Measurements from ENCODE around the gene GAST. TPM values are rescaled to one million over a fixed set of nuclear protein-coding genes. Genes with fewer than 3 reads are reported as not detected.
"Not testable (repeated sequence)": the region's sequence is repeated elsewhere in the genome, so short reads cannot be mapped to it uniquely, and the experiment has no call there.

GAST gene
- total and polyA plus RNA-seq, 9 donors: 0.79 TPM; not detected in 8

GRCh38 chr17:41692722-41693521 lies 19.2 kb upstream of the GAST start:
- 95% methylated on average over 7 of the region's 11 CpGs for WGBS (ENCODE audit: insufficient coverage)
- peaks cover 50% of the 10 kb centered on the region for H3K36me3 ChIP-seq (ENCODE audit: control insufficient read depth, insufficient read depth, low read length)
- H3K4me3 ChIP-seq (ENCODE audit: low read length): no peak overlapping the region
- H3K27ac ChIP-seq (ENCODE audit: low read length): no peak overlapping the region
- peaks cover 26% of the 10 kb centered on the region for H3K4me1 ChIP-seq (ENCODE audit: control insufficient read depth, insufficient read depth, low read length)
- H3K9me3 ChIP-seq (replicated peaks; ENCODE audit: control insufficient read depth, low read depth, low read length): no peaks in the 10 kb centered on the region
- H3K27me3 ChIP-seq (ENCODE audit: control insufficient read depth, insufficient read depth, low read length): no peaks in the 10 kb centered on the region
- no peak for DNase-seq

GRCh38 chr17:41695134-41695661 lies 16.9 kb upstream of the GAST start:
- H3K36me3 ChIP-seq (ENCODE audit: control insufficient read depth, insufficient read depth, low read length): peaks cover 42% of the 10 kb centered on the region

GRCh38 chr17:41695954-41696757 lies 16.0 kb upstream of the GAST start:
- Histone ChIP-seq H3K27ac (ENCODE audit: low read length) (no peak overlapping the region), H3K36me3 (ENCODE audit: control insufficient read depth, insufficient read depth, low read length) (peaks cover 33% of the 10 kb centered on the region), H3K27me3 (ENCODE audit: control insufficient read depth, insufficient read depth, low read length) (no peaks in the 10 kb centered on the region), H3K9me3 (replicated peaks; ENCODE audit: control insufficient read depth, low read depth, low read length) (no peaks in the 10 kb centered on the region), H3K4me3 (ENCODE audit: low read length) (no peak overlapping the region), H3K4me1 (ENCODE audit: control insufficient read depth, insufficient read depth, low read length) (peaks cover 17% of the 10 kb centered on the region)
- DNase-seq: peak; percentile 90
- WGBS (ENCODE audit: insufficient coverage): 52% methylated on average over 5 of the region's 11 CpGs

More at GRCh38 chr17:41695134-41695661, 16.9 kb upstream of the GAST start:
- Histone ChIP-seq H3K4me1 (ENCODE audit: control insufficient read depth, insufficient read depth, low read length) (peaks cover 20% of the 10 kb centered on the region), H3K4me3 (ENCODE audit: low read length) (no peak overlapping the region), H3K9me3 (replicated peaks; ENCODE audit: control insufficient read depth, low read depth, low read length) (no peaks in the 10 kb centered on the region), H3K27me3 (ENCODE audit: control insufficient read depth, insufficient read depth, low read length) (no peaks in the 10 kb centered on the region), H3K27ac (ENCODE audit: low read length) (no peak overlapping the region)
- WGBS (ENCODE audit: insufficient coverage): 83% methylated on average over 2 of the region's 7 CpGs
- DNase-seq: no peak

GRCh38 chr17:41697122-41697962 lies 14.8 kb upstream of the GAST start:
- no peaks in the 10 kb centered on the region for H3K27me3 ChIP-seq (ENCODE audit: control insufficient read depth, insufficient read depth, low read length)
- peaks cover 17% of the 10 kb centered on the region for H3K4me1 ChIP-seq (ENCODE audit: control insufficient read depth, insufficient read depth, low read length)
- H3K4me3 ChIP-seq (ENCODE audit: low read length): no peak overlapping the region
- H3K27ac ChIP-seq (ENCODE audit: low read length): peak overlapping the region; percentile 67
- H3K9me3 ChIP-seq (replicated peaks; ENCODE audit: control insufficient read depth, low read depth, low read length): no peaks in the 10 kb centered on the region
- DNase-seq: peak; percentile 93
- peaks cover 21% of the 10 kb centered on the region for H3K36me3 ChIP-seq (ENCODE audit: control insufficient read depth, insufficient read depth, low read length)
- no CpG with 5 or more reads among the region's 6 CpGs for WGBS (ENCODE audit: insufficient coverage)

- H3K27me3 ChIP-seq (ENCODE audit: control insufficient read depth, insufficient read depth, low read length); H3K4me3 ChIP-seq (ENCODE audit: low read length); H3K36me3 ChIP-seq (ENCODE audit: control insufficient read depth, insufficient read depth, low read length); DNase-seq; H3K27ac ChIP-seq (ENCODE audit: low read length); H3K9me3 ChIP-seq (replicated peaks; ENCODE audit: control insufficient read depth, low read depth, low read length): not testable (repeated sequence)
- 60% methylated on average over 1 of the region's 3 CpGs for WGBS (ENCODE audit: insufficient coverage)
- H3K4me1 ChIP-seq (ENCODE audit: control insufficient read depth, insufficient read depth, low read length): peaks cover 17% of the 10 kb centered on the region
Measured at GRCh38 chr17:41700843-41701242, 11.3 kb upstream of the GAST start.

GRCh38 chr17:41702712-41703111 lies 9.4 kb upstream of the GAST start:
- no peaks in the 10 kb centered on the region for H3K4me1 ChIP-seq (ENCODE audit: control insufficient read depth, insufficient read depth, low read length)
- H3K4me3 ChIP-seq (ENCODE audit: low read length): no peak overlapping the region
- H3K27ac ChIP-seq (ENCODE audit: low read length): no peak overlapping the region
- no peak for DNase-seq
- no CpG with 5 or more reads among the region's 8 CpGs for WGBS (ENCODE audit: insufficient coverage)
- H3K27me3 ChIP-seq (ENCODE audit: control insufficient read depth, insufficient read depth, low read length): no peaks in the 10 kb centered on the region
- H3K9me3 ChIP-seq (replicated peaks; ENCODE audit: control insufficient read depth, low read depth, low read length): no peaks in the 10 kb centered on the region
- no peaks in the 10 kb centered on the region for H3K36me3 ChIP-seq (ENCODE audit: control insufficient read depth, insufficient read depth, low read length)

GRCh38 chr17:41705271-41705991 lies 6.7 kb upstream of the GAST start:
- Histone ChIP-seq H3K27ac (ENCODE audit: low read length) (no peak overlapping the region), H3K27me3 (ENCODE audit: control insufficient read depth, insufficient read depth, low read length) (peaks cover under 1% of the 10 kb centered on the region), H3K4me1 (ENCODE audit: control insufficient read depth, insufficient read depth, low read length) (no peaks in the 10 kb centered on the region), H3K4me3 (ENCODE audit: low read length) (no peak overlapping the region), H3K36me3 (ENCODE audit: control insufficient read depth, insufficient read depth, low read length) (no peaks in the 10 kb centered on the region), H3K9me3 (replicated peaks; ENCODE audit: control insufficient read depth, low read depth, low read length) (no peaks in the 10 kb centered on the region)
- no peak for DNase-seq
- WGBS (ENCODE audit: insufficient coverage): 30% methylated on average over 10 of the region's 13 CpGs

- H3K4me1 ChIP-seq (ENCODE audit: control insufficient read depth, insufficient read depth, low read length): no peaks in the 10 kb centered on the region
- no peak overlapping the region for H3K27ac ChIP-seq (ENCODE audit: low read length)
- no peaks in the 10 kb centered on the region for H3K36me3 ChIP-seq (ENCODE audit: control insufficient read depth, insufficient read depth, low read length)
- no peaks in the 10 kb centered on the region for H3K9me3 ChIP-seq (replicated peaks; ENCODE audit: control insufficient read depth, low read depth, low read length)
- no peak overlapping the region for H3K4me3 ChIP-seq (ENCODE audit: low read length)
- DNase-seq: no peak
- peaks cover 9% of the 10 kb centered on the region for H3K27me3 ChIP-seq (ENCODE audit: control insufficient read depth, insufficient read depth, low read length)
- WGBS (ENCODE audit: insufficient coverage): 71% methylated on average over 7 of the region's 10 CpGs
Measured at GRCh38 chr17:41707803-41708669, 4.1 kb upstream of the GAST start.

Measured in muscle of leg (tissue), 11 donors.